GM19452 (cell line): ENCODE results near the gene UPF2.
"Not testable (repeated sequence)": the region's sequence is repeated elsewhere in the genome, so short reads cannot be mapped to it uniquely, and the experiment has no call there.

Experiments used
- ATAC-seq: cut with Tn5 transposase; IDR thresholded peaks from one replicate; pipeline ENCODE4 v1.9.1; 2021; ENCODE audit not compliant: unreplicated experiment

Gene UPF2

GRCh38 chr10:12041766-12042408 lies 722 bp downstream of the UPF2 start:
- no peak for ATAC-seq

- no peak for ATAC-seq
These were observed 6.4 kb downstream of the UPF2 start for GRCh38 chr10:12036073-12036655.

GRCh38 chr10:12031404-12031803 lies 11.2 kb downstream of the UPF2 start:
- no peak for ATAC-seq

GRCh38 chr10:12027539-12027938 lies 15.1 kb downstream of the UPF2 start:
- peak; percentile 98 for ATAC-seq

GRCh38 chr10:12025591-12025990 lies 17.0 kb downstream of the UPF2 start:
- ATAC-seq, result no peak

GRCh38 chr10:12022580-12023257 lies 19.9 kb downstream of the UPF2 start:
- no peak for ATAC-seq

- ATAC-seq, result no peak
These were observed 22.0 kb downstream of the UPF2 start for GRCh38 chr10:12020574-12020973.

GRCh38 chr10:12019283-12019971 lies 23.2 kb downstream of the UPF2 start:
- no peak for ATAC-seq

- ATAC-seq, result no peak
These were observed 23.9 kb downstream of the UPF2 start for GRCh38 chr10:12018438-12019282.

GRCh38 chr10:12013926-12014325 lies 28.7 kb downstream of the UPF2 start:
- no peak for ATAC-seq

- ATAC-seq, result not testable (repeated sequence)
These were observed 29.2 kb downstream of the UPF2 start for GRCh38 chr10:12013391-12013790.

GRCh38 chr10:12010353-12010752 lies 32.3 kb downstream of the UPF2 start:
- ATAC-seq, result no peak

- not testable (repeated sequence) for ATAC-seq
These were observed 33.8 kb downstream of the UPF2 start for GRCh38 chr10:12008842-12009241.

- ATAC-seq, result no peak
These were observed 35.9 kb downstream of the UPF2 start for GRCh38 chr10:12006671-12007070.

GRCh38 chr10:11993834-11994468 lies 48.7 kb downstream of the UPF2 start:
- peak; percentile 56 for ATAC-seq

- ATAC-seq, result no peak
These were observed 53.7 kb downstream of the UPF2 start for GRCh38 chr10:11988924-11989323.

- no peak for ATAC-seq
These were observed 55.9 kb downstream of the UPF2 start for GRCh38 chr10:11986593-11987216.

- ATAC-seq, result no peak
These were observed 60.4 kb downstream of the UPF2 start for GRCh38 chr10:11982253-11982652.

- no peak for ATAC-seq
These were observed 66.8 kb downstream of the UPF2 start for GRCh38 chr10:11975795-11976194.

GRCh38 chr10:11972523-11972922 lies 70.1 kb downstream of the UPF2 start:
- not testable (repeated sequence) for ATAC-seq
